ENCODE data around the gene FARP1.

Gene FARP1

GRCh38 chr13:98129059-98129746, 13.7 kb upstream of the FARP1 start:
- in situ Hi-C loops (cut with HindIII; ENCODE audit: low sequenced_read_pairs), result loop anchor here (25.0 kb wide), 1 partner anchor 208 kb away; no protein-coding TSS in a partner anchor

- in situ Hi-C loops (cut with HindIII; ENCODE audit: low sequenced_read_pairs), result loop anchor here (25.0 kb wide), 1 partner anchor 203 kb away; no protein-coding TSS in a partner anchor
Observed at GRCh38 chr13:98133946-98134345, 8.9 kb upstream of the FARP1 start.

GRCh38 chr13:98134901-98135300, 8.0 kb upstream of the FARP1 start:
- in situ Hi-C loops (cut with HindIII; ENCODE audit: low sequenced_read_pairs), result loop anchor here (25.0 kb wide), 1 partner anchor 202 kb away; no protein-coding TSS in a partner anchor

- in situ Hi-C loops (cut with HindIII; ENCODE audit: low sequenced_read_pairs), result loop anchor here (10.0 to 25.0 kb wide), 2 partner anchors 196 to 284 kb away; no protein-coding TSS in a partner anchor
Observed at GRCh38 chr13:98141091-98141490, 1.8 kb upstream of the FARP1 start.

GRCh38 chr13:98141509-98142379, 1.1 kb upstream of the FARP1 start:
- in situ Hi-C loops (cut with HindIII; ENCODE audit: low sequenced_read_pairs), result loop anchor here (10.0 to 25.0 kb wide), 2 partner anchors 196 to 283 kb away; no protein-coding TSS in a partner anchor

- in situ Hi-C loops (cut with HindIII; ENCODE audit: low sequenced_read_pairs), result loop anchor here (10.0 to 25.0 kb wide), 2 partner anchors 194 to 282 kb away; no protein-coding TSS in a partner anchor
Observed at GRCh38 chr13:98143157-98143553, 261 bp downstream of the FARP1 start.

GRCh38 chr13:98143601-98144026, 720 bp downstream of the FARP1 start:
- in situ Hi-C loops (cut with HindIII; ENCODE audit: low sequenced_read_pairs), result loop anchor here (10.0 to 25.0 kb wide), 2 partner anchors 194 to 281 kb away; no protein-coding TSS in a partner anchor

- in situ Hi-C loops (cut with HindIII; ENCODE audit: low sequenced_read_pairs), result loop anchor here (10.0 to 25.0 kb wide), 2 partner anchors 193 to 281 kb away; no protein-coding TSS in a partner anchor
Observed at GRCh38 chr13:98144027-98144741, 1.3 kb downstream of the FARP1 start.

- in situ Hi-C loops (cut with HindIII; ENCODE audit: low sequenced_read_pairs), result loop anchor here (10.0 to 25.0 kb wide), 2 partner anchors 192 to 280 kb away; no protein-coding TSS in a partner anchor
Observed at GRCh38 chr13:98144801-98145350, 2.0 kb downstream of the FARP1 start.

GRCh38 chr13:98147521-98147920, 4.6 kb downstream of the FARP1 start:
- in situ Hi-C loops (cut with HindIII; ENCODE audit: low sequenced_read_pairs), result loop anchor here (10.0 to 25.0 kb wide), 2 partner anchors 190 to 277 kb away; no protein-coding TSS in a partner anchor

GRCh38 chr13:98150832-98151479, 8.1 kb downstream of the FARP1 start:
- in situ Hi-C loops (cut with HindIII; ENCODE audit: low sequenced_read_pairs), result no loop called here

- in situ Hi-C loops (cut with HindIII; ENCODE audit: low sequenced_read_pairs), result no loop called here
Observed at GRCh38 chr13:98155475-98156109, 12.7 kb downstream of the FARP1 start.

GRCh38 chr13:98156259-98156658, 13.4 kb downstream of the FARP1 start:
- in situ Hi-C loops (cut with HindIII; ENCODE audit: low sequenced_read_pairs), result no loop called here

- in situ Hi-C loops (cut with HindIII; ENCODE audit: low sequenced_read_pairs), result no loop called here
Observed at GRCh38 chr13:98157188-98157587, 14.3 kb downstream of the FARP1 start.

- in situ Hi-C loops (cut with HindIII; ENCODE audit: low sequenced_read_pairs), result no loop called here
Observed at GRCh38 chr13:98157609-98158008, 14.7 kb downstream of the FARP1 start.

GRCh38 chr13:98158172-98158899, 15.4 kb downstream of the FARP1 start:
- in situ Hi-C loops (cut with HindIII; ENCODE audit: low sequenced_read_pairs), result no loop called here

GRCh38 chr13:98162935-98163334, 20.0 kb downstream of the FARP1 start:
- in situ Hi-C loops (cut with HindIII; ENCODE audit: low sequenced_read_pairs), result no loop called here

GRCh38 chr13:98169331-98169730, 26.4 kb downstream of the FARP1 start:
- in situ Hi-C loops (cut with HindIII; ENCODE audit: low sequenced_read_pairs), result no loop called here

Data from DLD1 (cell line).